ENCODE data around the gene PCDHGA5.
A peak's percentile ranks its signal among the peaks of the same experiment; 100 is the strongest.
"Not testable (repeated sequence)": the region's sequence is repeated elsewhere in the genome, so short reads cannot be mapped to it uniquely, and the experiment has no call there.

PCDHGA5 gene

DNA sequence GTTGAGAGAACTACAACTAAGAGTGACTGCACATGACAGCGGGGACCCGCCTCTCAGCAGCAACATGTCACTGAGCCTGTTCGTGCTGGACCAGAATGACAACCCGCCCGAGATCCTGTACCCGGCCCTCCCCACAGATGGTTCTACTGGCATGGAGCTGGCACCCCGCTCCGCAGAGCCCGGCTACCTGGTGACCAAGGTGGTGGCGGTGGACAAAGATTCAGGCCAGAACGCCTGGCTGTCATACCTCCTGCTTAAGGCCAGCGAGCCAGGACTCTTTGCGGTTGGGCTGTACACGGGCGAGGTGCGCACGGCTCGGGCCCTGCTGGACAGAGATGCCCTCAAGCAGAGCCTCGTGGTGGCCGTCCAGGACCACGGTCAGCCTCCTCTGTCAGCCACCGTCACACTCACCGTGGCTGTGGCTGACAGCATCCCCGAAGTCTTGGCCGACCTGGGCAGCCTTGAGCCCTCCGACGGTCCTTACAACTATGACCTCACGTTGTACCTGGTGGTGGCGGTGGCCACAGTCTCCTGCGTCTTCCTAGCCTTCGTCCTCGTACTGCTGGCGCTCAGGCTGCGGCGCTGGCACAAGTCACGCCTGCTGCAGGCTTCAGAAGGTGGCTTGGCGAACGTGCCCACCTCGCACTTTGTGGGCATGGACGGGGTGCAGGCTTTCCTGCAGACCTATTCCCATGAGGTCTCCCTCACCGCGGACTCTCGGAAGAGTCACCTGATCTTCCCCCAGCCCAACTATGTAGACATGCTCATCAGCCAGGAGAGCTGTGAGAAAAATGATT is 20.7 kb downstream of the PCDHGA5 start:
- no peak for DNase-seq (ENCODE audit: low read depth in 1 of 2, low spot score in 1 of 2)

DNA sequence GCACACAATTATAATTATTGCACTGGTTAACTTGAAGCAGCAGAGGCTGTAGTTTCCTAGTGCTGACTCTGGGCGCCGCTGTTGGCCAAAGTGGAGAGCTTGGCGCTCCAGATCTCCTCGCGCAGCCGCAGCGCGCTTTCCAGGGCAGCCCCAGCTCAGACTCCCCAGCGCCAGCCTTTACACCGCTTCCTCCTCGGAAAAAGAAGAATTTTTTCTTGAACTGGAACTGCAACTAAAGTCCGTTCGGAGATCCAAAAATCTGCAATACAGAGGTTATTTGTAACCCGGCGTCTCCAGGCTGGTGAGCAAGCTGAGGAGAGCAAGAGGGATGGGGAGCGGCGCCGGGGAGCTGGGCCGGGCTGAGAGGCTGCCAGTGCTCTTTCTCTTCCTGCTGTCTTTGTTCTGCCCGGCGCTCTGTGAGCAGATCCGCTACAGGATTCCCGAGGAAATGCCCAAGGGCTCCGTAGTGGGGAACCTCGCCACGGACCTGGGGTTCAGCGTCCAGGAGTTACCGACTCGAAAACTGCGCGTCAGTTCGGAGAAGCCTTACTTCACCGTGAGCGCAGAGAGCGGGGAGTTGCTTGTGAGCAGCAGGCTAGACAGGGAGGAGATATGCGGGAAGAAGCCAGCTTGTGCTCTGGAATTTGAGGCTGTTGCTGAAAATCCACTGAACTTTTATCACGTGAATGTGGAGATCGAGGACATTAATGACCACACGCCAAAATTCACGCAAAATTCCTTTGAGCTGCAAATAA is 23.8 kb downstream of the PCDHGA5 start, which contains the start of gene PCDHGB4:
PCDHGB4 (plus strand) TSS at position 142 of the 755 bp plus-strand sequence; CDS start at position 329, 187 bp downstream.
- not testable (repeated sequence) for DNase-seq (ENCODE audit: low read depth in 1 of 2, low spot score in 1 of 2)

- no peak for DNase-seq (ENCODE audit: low read depth in 1 of 2, low spot score in 1 of 2)
Observed at GRCh38 chr5:141388661-141389060, 24.7 kb downstream of the PCDHGA5 start.

DNA sequence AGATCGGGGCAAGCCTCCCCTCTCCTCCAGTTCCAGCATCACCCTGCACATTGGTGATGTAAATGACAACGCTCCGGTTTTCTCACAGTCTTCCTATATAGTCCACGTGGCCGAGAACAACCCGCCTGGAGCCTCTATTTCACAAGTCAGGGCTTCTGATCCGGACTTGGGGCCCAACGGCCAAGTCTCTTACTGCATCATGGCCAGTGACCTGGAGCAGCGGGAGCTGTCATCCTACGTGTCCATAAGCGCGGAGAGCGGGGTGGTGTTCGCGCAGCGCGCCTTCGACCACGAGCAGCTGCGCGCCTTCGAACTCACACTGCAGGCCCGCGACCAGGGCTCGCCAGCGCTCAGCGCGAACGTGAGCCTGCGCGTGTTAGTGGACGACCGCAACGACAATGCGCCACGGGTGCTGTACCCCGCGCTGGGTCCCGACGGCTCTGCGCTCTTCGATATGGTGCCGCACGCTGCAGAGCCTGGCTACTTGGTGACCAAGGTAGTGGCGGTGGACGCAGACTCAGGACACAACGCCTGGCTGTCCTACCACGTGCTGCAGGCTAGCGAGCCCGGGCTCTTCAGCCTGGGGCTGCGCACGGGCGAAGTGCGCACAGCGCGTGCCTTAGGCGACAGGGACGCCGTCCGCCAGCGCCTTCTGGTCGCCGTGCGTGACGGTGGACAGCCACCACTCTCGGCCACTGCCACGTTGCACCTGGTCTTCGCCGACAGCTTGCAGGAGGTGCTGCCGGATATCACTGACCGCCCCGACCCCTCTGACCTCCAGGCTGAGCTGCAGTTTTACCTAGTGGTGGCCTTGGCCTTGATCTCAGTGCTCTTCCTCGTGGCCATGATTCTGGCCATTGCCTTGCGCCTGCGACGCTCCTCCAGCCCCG is 25.4 kb downstream of the PCDHGA5 start:
- no peak for DNase-seq (ENCODE audit: low read depth in 1 of 2, low spot score in 1 of 2)

DNA sequence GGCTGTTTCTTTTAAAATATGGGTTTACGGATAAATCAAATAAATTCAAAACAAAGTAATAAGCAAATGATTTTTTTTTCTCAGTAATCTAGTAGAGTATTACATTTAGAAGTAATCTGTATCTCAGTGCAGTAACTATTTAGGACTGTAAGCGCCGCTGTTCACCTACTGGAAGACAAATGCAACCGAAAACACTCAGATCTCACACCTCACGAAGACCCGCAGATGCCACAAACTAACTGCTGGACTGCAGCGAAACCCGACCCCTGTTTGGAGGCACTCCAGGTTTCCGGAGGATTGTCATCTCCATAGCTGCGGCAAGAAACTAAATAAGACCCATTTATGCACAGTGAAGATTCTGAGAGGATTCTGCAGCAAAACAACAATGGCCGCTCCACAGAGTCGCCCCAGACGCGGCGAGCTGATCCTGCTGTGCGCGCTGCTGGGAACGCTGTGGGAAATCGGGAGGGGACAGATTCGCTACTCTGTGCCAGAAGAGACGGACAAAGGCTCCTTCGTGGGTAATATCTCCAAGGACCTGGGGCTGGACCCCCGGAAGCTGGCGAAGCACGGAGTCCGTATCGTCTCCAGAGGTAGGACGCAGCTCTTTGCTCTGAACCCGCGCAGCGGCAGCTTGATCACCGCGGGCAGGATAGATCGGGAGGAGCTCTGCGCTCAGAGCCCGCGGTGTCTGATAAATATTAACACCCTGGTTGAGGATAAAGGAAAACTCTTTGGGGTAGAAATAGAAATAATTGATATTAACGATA is 28.7 kb downstream of the PCDHGA5 start, which contains the start of gene PCDHGA8:
PCDHGA8 (plus strand) TSS at position 205 of the 770 bp plus-strand sequence; CDS start at position 386, 181 bp downstream.
- no peak for DNase-seq (ENCODE audit: low read depth in 1 of 2, low spot score in 1 of 2)

- no peak for DNase-seq (ENCODE audit: low read depth in 1 of 2, low spot score in 1 of 2)
Observed at GRCh38 chr5:141393267-141393666, 29.3 kb downstream of the PCDHGA5 start.

DNA sequence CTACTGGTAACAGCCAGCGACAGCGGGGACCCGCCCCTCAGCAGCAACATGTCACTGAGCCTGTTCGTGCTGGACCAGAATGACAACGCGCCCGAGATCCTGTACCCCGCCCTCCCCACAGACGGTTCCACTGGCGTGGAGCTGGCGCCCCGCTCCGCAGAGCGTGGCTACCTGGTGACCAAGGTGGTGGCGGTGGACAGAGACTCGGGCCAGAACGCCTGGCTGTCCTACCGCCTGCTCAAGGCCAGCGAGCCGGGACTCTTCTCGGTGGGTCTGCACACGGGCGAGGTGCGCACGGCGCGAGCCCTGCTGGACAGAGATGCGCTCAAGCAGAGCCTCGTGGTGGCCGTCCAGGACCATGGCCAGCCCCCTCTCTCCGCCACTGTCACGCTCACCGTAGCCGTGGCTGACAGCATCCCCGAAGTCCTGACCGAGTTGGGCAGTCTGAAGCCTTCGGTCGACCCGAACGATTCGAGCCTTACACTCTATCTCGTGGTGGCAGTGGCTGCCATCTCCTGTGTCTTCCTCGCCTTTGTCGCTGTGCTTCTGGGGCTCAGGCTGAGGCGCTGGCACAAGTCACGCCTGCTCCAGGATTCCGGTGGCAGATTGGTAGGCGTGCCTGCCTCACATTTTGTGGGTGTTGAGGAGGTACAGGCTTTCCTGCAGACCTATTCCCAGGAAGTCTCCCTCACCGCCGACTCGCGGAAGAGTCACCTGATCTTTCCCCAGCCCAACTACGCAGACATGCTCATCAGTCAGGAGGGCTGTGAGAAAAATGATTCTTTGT is 30.6 kb downstream of the PCDHGA5 start:
- DNase-seq (ENCODE audit: low read depth in 1 of 2, low spot score in 1 of 2): not testable (repeated sequence)

DNA sequence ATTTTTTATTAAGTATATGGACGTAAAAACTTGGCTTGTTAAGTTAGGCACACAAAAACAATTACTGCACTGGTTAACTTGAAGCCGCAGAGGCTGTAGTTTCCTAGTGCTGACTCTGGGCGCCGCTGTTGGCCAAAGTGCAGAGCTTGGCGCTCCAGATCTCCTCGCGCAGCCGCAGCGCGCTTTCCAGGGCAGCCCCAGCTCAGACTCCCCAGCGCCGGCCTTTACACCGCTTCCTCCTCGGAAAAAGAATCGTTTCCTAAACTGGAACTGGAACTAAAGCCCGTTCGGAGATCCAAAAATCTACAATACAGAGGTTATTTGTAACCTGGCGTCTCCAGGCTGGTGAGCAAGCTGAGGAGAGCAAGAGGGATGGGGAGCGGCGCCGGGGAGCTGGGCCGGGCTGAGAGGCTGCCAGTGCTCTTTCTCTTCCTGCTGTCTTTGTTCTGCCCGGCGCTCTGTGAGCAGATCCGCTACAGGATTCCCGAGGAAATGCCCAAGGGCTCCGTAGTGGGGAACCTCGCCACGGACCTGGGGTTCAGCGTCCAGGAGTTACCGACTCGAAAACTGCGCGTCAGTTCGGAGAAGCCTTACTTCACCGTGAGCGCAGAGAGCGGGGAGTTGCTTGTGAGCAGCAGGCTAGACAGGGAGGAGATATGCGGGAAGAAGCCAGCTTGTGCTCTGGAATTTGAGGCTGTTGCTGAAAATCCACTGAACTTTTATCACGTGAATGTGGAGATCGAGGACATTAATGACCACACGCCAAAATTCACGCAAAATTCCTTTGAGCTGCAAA is 34.0 kb downstream of the PCDHGA5 start, which contains the start of gene PCDHGB5:
PCDHGB5 (plus strand) TSS at position 192 of the 796 bp plus-strand sequence; CDS start at position 373, 181 bp downstream.
- not testable (repeated sequence) for DNase-seq (ENCODE audit: low read depth in 1 of 2, low spot score in 1 of 2)

- DNase-seq (ENCODE audit: low read depth in 1 of 2, low spot score in 1 of 2): no peak
Observed at GRCh38 chr5:141398608-141399007, 34.6 kb downstream of the PCDHGA5 start.

DNA sequence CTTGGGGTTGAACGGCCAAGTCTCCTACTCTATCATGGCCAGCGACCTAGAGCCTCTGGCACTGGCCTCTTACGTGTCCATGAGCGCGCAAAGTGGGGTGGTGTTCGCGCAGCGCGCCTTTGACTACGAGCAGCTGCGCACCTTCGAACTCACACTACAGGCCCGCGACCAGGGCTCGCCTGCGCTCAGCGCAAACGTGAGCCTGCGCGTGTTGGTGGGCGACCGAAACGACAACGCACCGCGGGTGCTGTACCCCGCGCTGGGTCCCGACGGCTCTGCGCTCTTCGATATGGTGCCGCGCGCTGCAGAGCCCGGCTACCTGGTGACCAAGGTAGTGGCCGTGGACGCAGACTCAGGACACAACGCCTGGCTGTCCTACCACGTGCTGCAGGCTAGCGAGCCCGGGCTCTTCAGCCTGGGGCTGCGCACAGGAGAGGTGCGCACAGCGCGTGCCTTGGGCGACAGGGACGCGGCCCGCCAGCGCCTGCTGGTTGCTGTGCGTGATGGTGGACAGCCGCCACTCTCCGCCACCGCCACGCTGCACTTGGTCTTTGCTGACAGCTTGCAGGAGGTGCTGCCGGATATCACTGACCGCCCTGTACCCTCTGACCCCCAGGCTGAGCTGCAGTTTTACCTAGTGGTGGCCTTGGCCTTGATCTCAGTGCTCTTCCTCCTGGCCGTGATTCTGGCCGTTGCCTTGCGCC is 35.7 kb downstream of the PCDHGA5 start:
- DNase-seq (ENCODE audit: low read depth in 1 of 2, low spot score in 1 of 2): no peak

- DNase-seq (ENCODE audit: low read depth in 1 of 2, low spot score in 1 of 2): no peak
Observed at GRCh38 chr5:141402553-141403243, 38.7 kb downstream of the PCDHGA5 start, which contains the start of gene PCDHGA9. TSS of gene PCDHGA9 (plus strand) at chr5:141402778. CDS start at chr5:141402953, 175 bp downstream.

- DNase-seq (ENCODE audit: low read depth in 1 of 2, low spot score in 1 of 2): no peak
Observed at GRCh38 chr5:141403387-141403786, 39.4 kb downstream of the PCDHGA5 start.

DNA sequence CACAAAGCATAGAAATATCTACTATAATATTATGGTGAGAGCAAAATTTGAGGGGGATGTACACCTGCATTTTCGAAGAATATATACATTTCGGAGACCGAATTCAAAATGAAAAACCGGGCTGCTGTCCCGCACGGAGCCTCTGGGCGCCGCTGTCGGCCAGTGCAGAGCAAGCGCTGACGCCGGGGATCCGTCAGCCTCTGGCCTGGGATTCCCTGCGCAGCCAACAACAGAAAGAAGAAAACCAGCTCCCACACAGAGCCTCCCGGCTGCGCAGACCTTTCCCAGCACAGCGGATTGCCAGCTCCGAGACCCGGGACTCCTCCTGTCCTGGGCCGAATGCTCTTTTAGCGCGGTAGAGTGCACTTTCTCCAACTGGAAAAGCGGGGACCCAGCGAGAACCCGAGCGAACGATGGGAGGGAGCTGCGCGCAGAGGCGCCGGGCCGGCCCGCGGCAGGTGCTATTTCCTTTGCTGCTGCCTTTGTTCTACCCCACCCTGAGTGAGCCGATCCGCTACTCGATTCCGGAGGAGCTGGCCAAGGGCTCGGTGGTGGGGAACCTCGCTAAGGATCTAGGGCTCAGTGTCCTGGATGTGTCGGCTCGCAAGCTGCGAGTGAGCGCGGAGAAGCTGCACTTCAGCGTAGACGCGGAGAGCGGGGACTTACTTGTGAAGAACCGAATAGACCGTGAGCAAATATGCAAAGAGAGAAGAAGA is 44.0 kb downstream of the PCDHGA5 start, which contains the start of gene PCDHGB6:
PCDHGB6 (plus strand) TSS at position 232 of the 716 bp plus-strand sequence; CDS start at position 414, 182 bp downstream.
- peak in 1 of 2 donors; percentile 24 for DNase-seq (ENCODE audit: low read depth in 1 of 2, low spot score in 1 of 2)

DNA sequence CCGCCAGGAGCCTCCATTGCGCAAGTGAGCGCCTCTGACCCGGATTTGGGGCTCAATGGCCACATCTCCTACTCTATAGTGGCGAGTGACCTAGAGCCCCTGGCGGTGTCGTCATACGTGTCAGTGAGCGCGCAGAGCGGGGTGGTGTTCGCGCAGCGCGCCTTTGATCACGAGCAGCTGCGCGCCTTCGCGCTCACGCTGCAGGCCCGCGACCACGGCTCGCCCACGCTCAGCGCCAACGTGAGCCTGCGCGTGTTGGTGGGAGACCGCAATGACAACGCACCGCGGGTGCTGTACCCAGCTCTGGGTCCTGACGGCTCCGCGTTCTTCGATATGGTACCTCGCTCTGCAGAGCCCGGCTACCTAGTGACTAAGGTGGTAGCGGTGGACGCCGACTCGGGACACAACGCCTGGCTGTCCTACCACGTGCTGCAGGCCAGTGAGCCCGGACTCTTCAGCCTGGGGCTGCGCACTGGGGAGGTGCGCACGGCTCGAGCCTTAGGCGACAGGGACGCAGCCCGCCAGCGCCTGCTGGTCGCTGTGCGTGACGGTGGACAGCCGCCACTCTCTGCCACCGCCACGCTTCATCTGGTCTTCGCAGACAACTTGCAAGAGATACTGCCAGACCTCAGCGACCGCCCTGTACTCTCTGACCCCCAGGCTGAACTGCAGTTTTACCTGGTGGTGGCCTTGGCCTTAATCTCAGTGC is 45.8 kb downstream of the PCDHGA5 start:
- no peak for DNase-seq (ENCODE audit: low read depth in 1 of 2, low spot score in 1 of 2)

- no peak for DNase-seq (ENCODE audit: low read depth in 1 of 2, low spot score in 1 of 2)
Observed at GRCh38 chr5:141411575-141411974, 47.6 kb downstream of the PCDHGA5 start.
